HEK293 (cell line): ENCODE results near the gene INPP5A.

Experiments used
- CTCF ChIA-PET: fragments of 350-600 bp; formaldehyde crosslinking; extraction: SDS; loops from one replicate; lab custom pipeline; 2021; ENCODE audit warnings: antibody characterized with exemption; lab: Yijun Ruan, JAX
- POLR2A ChIA-PET: fragments of 300-600 bp; formaldehyde crosslinking; extraction: SDS; loops from one replicate; lab custom pipeline; 2020; ENCODE audit warnings: antibody characterized with exemption, inconsistent platforms; lab: Yijun Ruan, JAX
- H3K27ac ChIP-seq: fragments of 200-500 bp; sonication (Bioruptor generic); 2 replicates; pipeline ENCODE4 v1.5.1; 2014; ENCODE audit warnings: low read depth, low read length, control low read depth, inconsistent platforms; ENCODE audit errors: extremely low read depth
- H3K36me3 ChIP-seq, 2 experiments: fragments of 200-500 bp in 1 of 2; sonication (Bioruptor generic) in 1 of 2; 1 replicate in 1 of 2; 2 replicates in 1 of 2; pipeline ENCODE4 v1.5.1; 2014 to 2017; ENCODE audit warnings: inconsistent platforms in 2 of 2, low read length in 2 of 2; ENCODE audit not compliant: control insufficient read depth in 2 of 2, insufficient read depth in 1 of 2
- H3K4me1 ChIP-seq: fragments of 200-500 bp; sonication (Bioruptor generic); 2 replicates; pipeline ENCODE4 v1.5.1; 2014; ENCODE audit warnings: mild to moderate bottlenecking, low read length, inconsistent platforms; ENCODE audit not compliant: control insufficient read depth, insufficient read depth
- H3K4me3 ChIP-seq: 2 replicates; pipeline ENCODE4 v1.5.1; 2011; ENCODE audit warnings: low read depth, mild to moderate bottlenecking, control low read depth, low read length, moderate library complexity
- H3K9me3 ChIP-seq: fragments of 200-500 bp; sonication (Bioruptor generic); 2 replicates; pipeline ENCODE4 v1.5.1; 2014; ENCODE audit warnings: low read depth, low read length, inconsistent platforms; ENCODE audit not compliant: control insufficient read depth, insufficient read depth
- BCL11B ChIP-seq: fragments of 450-650 bp; formaldehyde crosslinking; IDR thresholded peaks from 2 replicates; pipeline ENCODE4 v1.5.1; 2016; ENCODE audit warnings: low read depth, missing biosample characterization, missing genetic modification characterization
- GLIS2 ChIP-seq: fragments of 450-650 bp; formaldehyde crosslinking; IDR thresholded peaks from 2 replicates; pipeline ENCODE4 v1.5.1; 2016; ENCODE audit warnings: missing biosample characterization, missing genetic modification characterization
- HIC1 ChIP-seq: fragments of 450-650 bp; formaldehyde crosslinking; IDR thresholded peaks from 2 replicates; pipeline ENCODE4 v1.5.1; 2016; ENCODE audit warnings: missing biosample characterization, missing genetic modification characterization
- HOXC10 ChIP-seq: sonication (generic); formaldehyde crosslinking; IDR thresholded peaks from 2 replicates; pipeline ENCODE4 v1.8.1; 2023; ENCODE audit warnings: mild to moderate bottlenecking, missing genetic modification reagents
- KLF10 ChIP-seq: fragments of 450-650 bp; IDR thresholded peaks from 2 replicates; pipeline ENCODE4 v1.5.1; 2018; ENCODE audit warnings: missing biosample characterization, mild to moderate bottlenecking, missing genetic modification characterization
- MYNN ChIP-seq: fragments of 450-650 bp; formaldehyde crosslinking; IDR thresholded peaks from 2 replicates; pipeline ENCODE4 v1.5.1; 2016; ENCODE audit warnings: missing biosample characterization, missing genetic modification characterization, borderline replicate concordance
- REPIN1 ChIP-seq: fragments of 450-650 bp; formaldehyde crosslinking; IDR thresholded peaks from 2 replicates; pipeline ENCODE4 v1.5.1; 2017; ENCODE audit warnings: missing biosample characterization, missing genetic modification characterization, low read depth
- WT1 ChIP-seq: fragments of 450-650 bp; formaldehyde crosslinking; IDR thresholded peaks from 2 replicates; pipeline ENCODE4 v1.5.1; 2016; ENCODE audit warnings: missing biosample characterization, missing genetic modification characterization
- ZBTB26 ChIP-seq: fragments of 450-650 bp; formaldehyde crosslinking; optimal IDR thresholded peaks from 2 replicates; pipeline ENCODE3; 2016; ENCODE audit warnings: missing biosample characterization, mild to moderate bottlenecking, missing genetic modification characterization
- ZBTB7A ChIP-seq: fragments of 450-650 bp; formaldehyde crosslinking; IDR thresholded peaks from 2 replicates; pipeline ENCODE4 v1.5.1; 2016; ENCODE audit warnings: low read depth, missing biosample characterization, missing genetic modification characterization
- ZFP37 ChIP-seq: fragments of 450-650 bp; formaldehyde crosslinking; IDR thresholded peaks from 2 replicates; pipeline ENCODE4 v1.5.1; 2016; ENCODE audit warnings: missing biosample characterization, missing genetic modification characterization
- ZNF132 ChIP-seq: fragments of 450-650 bp; formaldehyde crosslinking; IDR thresholded peaks from 2 replicates; pipeline ENCODE4 v1.5.1; 2017; ENCODE audit warnings: missing biosample characterization, missing genetic modification characterization, borderline replicate concordance
- ZNF140 ChIP-seq: fragments of 450-650 bp; formaldehyde crosslinking; IDR thresholded peaks from 2 replicates; pipeline ENCODE4 v1.5.1; 2016; ENCODE audit warnings: missing biosample characterization, missing genetic modification characterization
- ZNF202 ChIP-seq: fragments of 450-650 bp; formaldehyde crosslinking; IDR thresholded peaks from 2 replicates; pipeline ENCODE4 v1.5.1; 2016; ENCODE audit warnings: missing biosample characterization, missing genetic modification characterization, borderline replicate concordance
- ZNF214 ChIP-seq: fragments of 450-650 bp; formaldehyde crosslinking; IDR thresholded peaks from 2 replicates; pipeline ENCODE4 v1.5.1; 2017; ENCODE audit warnings: missing biosample characterization, mild to moderate bottlenecking, missing genetic modification characterization, borderline replicate concordance
- ZNF26 ChIP-seq: fragments of 450-650 bp; formaldehyde crosslinking; IDR thresholded peaks from 2 replicates; pipeline ENCODE4 v1.5.1; 2016; ENCODE audit warnings: missing biosample characterization, missing genetic modification characterization
- ZNF341 ChIP-seq: fragments of 450-650 bp; formaldehyde crosslinking; IDR thresholded peaks from 2 replicates; pipeline ENCODE4; 2016; ENCODE audit warnings: low read depth, missing biosample characterization, missing genetic modification characterization
- ZNF391 ChIP-seq: fragments of 450-650 bp; formaldehyde crosslinking; IDR thresholded peaks from 2 replicates; pipeline ENCODE4 v1.5.1; 2016; ENCODE audit warnings: low read depth, missing biosample characterization, missing genetic modification characterization, borderline replicate concordance
- ZNF423 ChIP-seq: fragments of 450-650 bp; formaldehyde crosslinking; IDR thresholded peaks from 2 replicates; pipeline ENCODE4 v1.5.1; 2016; ENCODE audit warnings: missing biosample characterization, missing genetic modification characterization
- ZNF521 ChIP-seq: fragments of 450-650 bp; formaldehyde crosslinking; IDR thresholded peaks from 2 replicates; pipeline ENCODE4 v1.5.1; 2017; ENCODE audit warnings: missing biosample characterization, mild to moderate bottlenecking, missing genetic modification characterization
- ZNF548 ChIP-seq: fragments of 450-650 bp; formaldehyde crosslinking; IDR thresholded peaks from 2 replicates; pipeline ENCODE4 v1.5.1; 2016; ENCODE audit warnings: missing biosample characterization, missing genetic modification characterization
- ZNF623 ChIP-seq: fragments of 450-650 bp; formaldehyde crosslinking; IDR thresholded peaks from 2 replicates; pipeline ENCODE4 v1.5.1; 2016; ENCODE audit warnings: missing biosample characterization, missing genetic modification characterization
- ZNF660 ChIP-seq: fragments of 450-650 bp; IDR thresholded peaks from 2 replicates; pipeline ENCODE4 v1.5.1; 2018; ENCODE audit warnings: missing biosample characterization, mild to moderate bottlenecking, missing genetic modification characterization
- ZNF776 ChIP-seq: fragments of 450-650 bp; formaldehyde crosslinking; IDR thresholded peaks from 2 replicates; pipeline ENCODE4 v1.5.0; 2017; ENCODE audit warnings: missing biosample characterization, missing genetic modification characterization, borderline replicate concordance
- ZSCAN4 ChIP-seq: fragments of 450-650 bp; formaldehyde crosslinking; IDR thresholded peaks from 2 replicates; pipeline ENCODE4 v1.5.1; 2017; ENCODE audit warnings: missing biosample characterization, missing genetic modification characterization
- ZSCAN5A ChIP-seq: fragments of 450-650 bp; formaldehyde crosslinking; IDR thresholded peaks from 2 replicates; pipeline ENCODE4 v1.5.1; 2016; ENCODE audit warnings: missing biosample characterization, missing genetic modification characterization
- ZXDB ChIP-seq: fragments of 450-650 bp; formaldehyde crosslinking; IDR thresholded peaks from 2 replicates; pipeline ENCODE4 v1.5.1; 2016; ENCODE audit warnings: missing biosample characterization, missing genetic modification characterization

The INPP5A gene

GRCh38 chr10:132582771-132583170, 45.2 kb downstream of the INPP5A start:
- ChIA-PET CTCF (no interaction called here), POLR2A (interaction anchor here (0.6 kb wide), 1 partner anchor 60 kb away, joined by 3 read pairs; no protein-coding TSS in a partner anchor)
- H3K27ac ChIP-seq, result no peak overlapping the region
- no peak overlapping the region for H3K4me3 ChIP-seq
- no peaks in the 10 kb centered on the region for H3K4me1 ChIP-seq
- no peaks in the 10 kb centered on the region for H3K9me3 ChIP-seq
- H3K36me3 ChIP-seq, result no peaks in the 10 kb centered on the region
- no peak for TF ChIP-seq ZNF132 (tag by site-specific recombination)
- TF ChIP-seq ZNF623 (tag by site-specific recombination), result no peak
- TF ChIP-seq ZBTB7A, result no peak
- TF ChIP-seq ZNF140 (tag by site-specific recombination), result no peak
- TF ChIP-seq ZNF660 (tag by site-specific recombination), result no peak
- no peak for TF ChIP-seq ZNF521 (tag by site-specific recombination)
- no peak for TF ChIP-seq ZSCAN5A (tag by site-specific recombination)
- no peak for TF ChIP-seq WT1 (tag by site-specific recombination)
- no peak for TF ChIP-seq ZNF341 (tag by site-specific recombination)
- TF ChIP-seq MYNN (tag by site-specific recombination), result no peak
- no peak for TF ChIP-seq BCL11B
- no peak for TF ChIP-seq KLF10
- TF ChIP-seq ZNF26 (tag by site-specific recombination), result no peak
- no peak for TF ChIP-seq HOXC10 (CRISPR knock-in tag)
- TF ChIP-seq ZBTB26, result no peak
- TF ChIP-seq REPIN1 (tag by site-specific recombination), result no peak
- no peak for TF ChIP-seq ZNF391

GRCh38 chr10:132583456-132583855, 45.9 kb downstream of the INPP5A start:
- TF ChIP-seq ZNF423, result no peak
- TF ChIP-seq ZSCAN4 (tag by site-specific recombination), result no peak
- no peak for TF ChIP-seq ZNF548 (tag by site-specific recombination)
- no peak for TF ChIP-seq ZXDB
- TF ChIP-seq HIC1 (tag by site-specific recombination), result no peak
- TF ChIP-seq ZFP37, result no peak
- TF ChIP-seq GLIS2 (tag by site-specific recombination), result no peak
- no peak for TF ChIP-seq ZNF202 (tag by site-specific recombination)
- no peak for TF ChIP-seq ZNF776 (tag by site-specific recombination)
- TF ChIP-seq ZNF214, result no peak
- no peaks in the 10 kb centered on the region for H3K36me3 ChIP-seq
- H3K9me3 ChIP-seq, result no peaks in the 10 kb centered on the region
- H3K4me1 ChIP-seq, result no peaks in the 10 kb centered on the region
- no peak overlapping the region for H3K27ac ChIP-seq
- POLR2A ChIA-PET, result no interaction called here
- CTCF ChIA-PET, result no interaction called here
- H3K4me3 ChIP-seq, result no peak overlapping the region
